Testis (tissue), 3 donors: ENCODE measurements around the gene PIAS4. TPM values are rescaled to one million over a fixed set of nuclear protein-coding genes. Genes with fewer than 3 reads are reported as not detected.

Experiments used
- DNase-seq: peaks from one replicate; pipeline ENCODE4 v3.0.0-alpha.2; 2019
- H3K27ac ChIP-seq, 2 donors: fragments of 200-600 bp; sonication (generic); one replicate each; pipeline ENCODE4 v1.5.1; 2019
- H3K27me3 ChIP-seq: fragments of 200-600 bp; sonication (generic); one replicate; pipeline ENCODE4 v1.5.1; 2019
- H3K36me3 ChIP-seq: fragments of 200-600 bp; sonication (generic); one replicate; pipeline ENCODE4 v1.5.1; 2017; ENCODE audit warnings: low read depth; ENCODE audit errors: missing control alignments
- H3K4me1 ChIP-seq: fragments of 200-600 bp; sonication (generic); one replicate; pipeline ENCODE4 v1.5.1; 2019
- H3K4me3 ChIP-seq, 2 donors: fragments of 200-600 bp; sonication (generic); one replicate each; pipeline ENCODE4 v1.5.1; 2017 to 2019
- H3K9me3 ChIP-seq: fragments of 200-600 bp; sonication (generic); one replicate; pipeline ENCODE4 v1.5.1; 2017
- CTCF ChIP-seq, 3 experiments: fragments of 450-650 bp in 2 of 3; fragments of 200-600 bp in 1 of 3; sonication (generic) in 1 of 3; IDR thresholded peaks; one replicate each; pipeline ENCODE4 v1.5.1; 2016 to 2019; ENCODE audit warnings: antibody characterized with exemption in 3 of 3, mild to moderate bottlenecking in 2 of 3, moderate library complexity in 1 of 3
- POLR2A ChIP-seq: fragments of 450-650 bp; IDR thresholded peaks from one replicate; pipeline ENCODE4 v1.6.1; 2017; ENCODE audit warnings: antibody characterized with exemption, mild to moderate bottlenecking, moderate library complexity
- WGBS, 2 donors: methylation state at CpG; one replicate each; pipeline ENCODE4 v1.1.5; 2018; 5-methylcytosine and 5-hydroxymethylcytosine counted together
- intact Hi-C: fragments of 100-400 bp; cut with DNase I; formaldehyde crosslinking; loops from one replicate; pipeline ENCODE4 v1.15.1; 2023; ENCODE audit warnings: low total_unique reads
- polyA plus RNA-seq: library from polyadenylated mRNA; stranded (reverse); fragments of 350-450 nt; fragmentation: Illumina TruSeq; extraction: RNeasy Lipid Tissue Mini Kit (QIAGEN cat#74804); gene quantifications from one replicate; pipeline ENCODE4 v1.2.3, GENCODE V29; 2014; ENCODE audit warnings: low read depth, low replicate concordance; ENCODE audit not compliant: insufficient read depth
- total RNA-seq, 2 donors: library from RNA; depleted of rRNA; stranded (reverse); fragments of >200 nt; gene quantifications; one replicate each; pipeline ENCODE4 v1.2.3, GENCODE V29; 2016

PIAS4 gene
- total and polyA plus RNA-seq, 3 donors from 2014 or later = 89.1 to 142 (median 94.5) TPM

DNA sequence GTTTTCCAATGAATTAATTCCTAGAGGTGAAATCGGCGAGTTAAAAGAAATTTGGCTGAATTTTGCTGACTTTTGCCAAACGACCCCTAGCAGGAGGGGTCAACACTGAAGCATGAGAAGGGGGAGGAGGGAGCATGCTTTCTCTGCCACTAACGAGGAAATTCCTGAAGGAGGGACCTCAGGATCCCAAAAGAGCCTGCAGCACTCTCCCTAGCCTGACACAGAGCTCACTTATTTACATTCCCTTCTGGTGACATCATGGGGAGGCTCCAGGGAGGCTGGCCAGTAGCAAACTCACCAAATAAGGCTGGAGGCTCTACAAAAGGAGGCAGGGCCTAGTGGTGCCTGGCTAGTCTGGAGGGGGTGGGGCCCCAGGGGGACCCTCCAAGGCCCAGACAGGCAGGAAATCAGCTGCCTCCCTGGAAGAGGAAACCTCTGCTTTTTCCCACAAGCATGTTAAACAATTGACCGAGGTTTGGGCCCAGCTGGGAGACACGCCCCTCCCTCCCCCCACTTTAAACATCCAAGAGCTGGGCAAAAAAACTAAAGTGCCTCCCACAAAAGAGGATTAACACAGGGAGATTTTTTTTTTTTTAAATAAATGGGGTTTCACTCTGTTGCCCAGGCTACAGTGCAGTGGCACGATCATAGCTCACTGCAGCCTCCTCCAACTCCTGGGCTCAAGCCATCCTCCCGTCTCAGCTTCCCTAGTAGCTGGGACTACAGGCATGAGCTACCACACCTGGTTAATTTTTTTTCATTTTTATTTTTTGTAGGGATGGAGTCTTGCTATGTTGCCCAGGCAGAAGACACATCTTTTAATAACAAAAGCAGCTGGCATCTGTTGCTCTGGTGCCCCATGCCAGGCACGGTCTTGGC lies 38.7 kb upstream of the PIAS4 start:
- H3K9me3 ChIP-seq = no peaks in the 10 kb centered on the region
- DNase-seq = peak; percentile 87
- H3K27ac ChIP-seq = peak overlapping the region; percentile 55 to 92
- no peaks in the 10 kb centered on the region for H3K36me3 ChIP-seq
- TF ChIP-seq POLR2A (no peak), CTCF (IDR thresholded peaks at IDR 0.05) (no peak)
- H3K4me1 ChIP-seq = peaks cover 18% of the 10 kb centered on the region
- H3K4me3 ChIP-seq = peak overlapping the region in 1 of 2 donors; percentile 82
- 36 to 38% methylated on average over 9 of the region's 9 CpGs for WGBS, 2 donors
- H3K27me3 ChIP-seq = no peaks in the 10 kb centered on the region
- intact Hi-C loops = no loop called here

- H3K27me3 ChIP-seq = no peaks in the 10 kb centered on the region
- H3K27ac ChIP-seq = peak overlapping the region; percentile 85 to 92
- H3K4me3 ChIP-seq = peak overlapping the region; percentile 82 to 92
- 19 to 27% methylated on average over 14 to 23 of the region's 23 CpGs for WGBS, 2 donors
- no peaks in the 10 kb centered on the region for H3K9me3 ChIP-seq
- intact Hi-C loops = no loop called here
- no peaks in the 10 kb centered on the region for H3K36me3 ChIP-seq
- no peak for DNase-seq
- peaks cover 18% of the 10 kb centered on the region for H3K4me1 ChIP-seq
- TF ChIP-seq POLR2A (no peak), CTCF (IDR thresholded peaks at IDR 0.05) (no peak)
These were observed 37.9 kb upstream of the PIAS4 start for GRCh38 chr19:3969435-3970312.

DNA sequence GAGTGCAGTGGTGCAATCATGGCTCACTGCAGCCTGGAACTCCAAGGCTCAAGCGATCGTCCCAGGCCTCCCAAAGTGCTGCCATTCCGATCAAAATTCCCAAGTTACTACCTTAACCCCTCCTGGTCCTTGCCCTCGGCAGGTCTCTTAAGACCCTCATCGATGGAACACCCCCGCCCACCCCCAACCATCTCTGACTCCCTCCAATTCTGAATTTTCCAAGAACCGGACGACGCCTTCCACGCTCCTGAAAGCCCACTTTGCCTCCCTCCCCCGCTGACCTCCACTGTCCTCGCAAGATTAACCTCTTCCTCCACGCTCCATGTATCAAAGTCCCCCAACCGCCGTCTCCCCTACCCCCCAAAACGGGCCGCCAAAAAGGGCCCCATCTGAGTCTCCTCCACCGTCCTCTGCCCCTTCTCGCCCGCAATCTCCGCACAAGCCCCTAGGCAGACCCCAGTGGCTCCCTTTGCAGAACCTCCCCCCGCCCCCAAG lies 37.2 kb upstream of the PIAS4 start:
- Histone ChIP-seq H3K9me3 (no peaks in the 10 kb centered on the region), H3K27ac (peak overlapping the region; percentile 85 to 92), H3K4me3 (peak overlapping the region; percentile 82 to 92), H3K36me3 (no peaks in the 10 kb centered on the region), H3K27me3 (no peaks in the 10 kb centered on the region), H3K4me1 (peaks cover 18% of the 10 kb centered on the region)
- intact Hi-C loops = no loop called here
- no peak for TF ChIP-seq POLR2A
- no peak for TF ChIP-seq CTCF (IDR thresholded peaks at IDR 0.05)
- 0 to 1% methylated on average over 22 of the region's 22 CpGs for whole genome bisulfite sequencing, 2 donors
- DNase-seq = no peak

GRCh38 chr19:3970808-3971598 lies 36.5 kb upstream of the PIAS4 start, which contains the start of gene DAPK3:
TSS of gene DAPK3 (minus strand) at chr19:3971099. CDS start at chr19:3969735, 1,364 bp downstream.
- WGBS, 2 donors = 1 to 4% methylated on average over 18 to 73 of the region's 73 CpGs
- peak within 1 kb of the TSS; percentile 82 to 92 for H3K4me3 ChIP-seq
- H3K4me1 ChIP-seq = peaks cover 18% of the 10 kb centered on the region
- H3K9me3 ChIP-seq = no peaks in the 10 kb centered on the region
- intact Hi-C loops = no loop called here
- peak within 1 kb of the TSS; percentile 85 to 92 for H3K27ac ChIP-seq
- no peaks in the 10 kb centered on the region for H3K36me3 ChIP-seq
- TF ChIP-seq POLR2A (peak; percentile 86), CTCF (IDR thresholded peaks at IDR 0.05) (peak in 1 of 3 experiments; percentile 59)
- H3K27me3 ChIP-seq = no peaks in the 10 kb centered on the region
- DNase-seq = peak; percentile 99
